GM12878 (cell line): ENCODE measurements around the gene FBN2. TPM values are rescaled to one million over a fixed set of nuclear protein-coding genes. Genes with fewer than 3 reads are reported as not detected.

ENCODE experiments used
- ATAC-seq: fragments of 200-7000 bp; cut with Tn5 transposase; 3 replicates; pipeline ENCODE4 v1.9.1; 2020; ENCODE audit warnings: mild to moderate bottlenecking, moderate library complexity
- BruUV-seq: library from RNA; stranded (reverse); fragments of 400-500 nt; replicated peaks from 2 replicates; lab custom pipeline; 2021; lab: Mats Ljungman, UMichigan
- CTCF ChIA-PET: fragments of 300-600 bp; sonication (Branson Sonifier 250); formaldehyde crosslinking; extraction: SDS; loops from one replicate; lab custom pipeline; 2021; ENCODE audit warnings: inconsistent platforms; lab: Yijun Ruan, JAX
- POLR2A ChIA-PET: fragments of 350-600 bp; formaldehyde crosslinking; extraction: SDS; loops from one replicate; lab custom pipeline; 2021; ENCODE audit warnings: inconsistent platforms; lab: Charles Lee
- RAD21 ChIA-PET: fragments of 300-600 bp; sonication (Branson Sonifier 250); formaldehyde crosslinking; loops from one replicate; lab custom pipeline; 2023; ENCODE audit warnings: antibody characterized with exemption; ENCODE audit not compliant: unreplicated experiment; lab: Charles Lee
- SMC1A ChIA-PET: fragments of 300-600 bp; sonication (Branson Sonifier 250); formaldehyde crosslinking; loops from one replicate; lab custom pipeline; 2023; ENCODE audit not compliant: unreplicated experiment, uncharacterized antibody; lab: Charles Lee
- DNase-seq: peaks from one replicate; pipeline ENCODE4 v3.0.0-alpha.2; 2011; ENCODE audit warnings: low read depth, low spot score
- FAIRE-seq: peaks from 3 replicates; lab custom pipeline; 2011; peaks lifted over from hg19 to GRCh38; lab: Jason Lieb, UNC
- H2AFZ ChIP-seq: 2 replicates; pipeline ENCODE4 v1.6.0; 2011; ENCODE audit warnings: low read depth, low read length, control low read depth; ENCODE audit not compliant: control insufficient read depth
- H3K27ac ChIP-seq: 2 replicates; pipeline ENCODE4 v1.5.1; 2011; ENCODE audit warnings: control low read depth; ENCODE audit not compliant: control insufficient read depth, insufficient read depth
- H3K27me3 ChIP-seq, 2 experiments: replicated peaks in 1 of 2; 2 replicates each; pipeline versions ENCODE4 v1.6.0 to v1.6.1; 2011; ENCODE audit warnings: low read length in 1 of 2; ENCODE audit not compliant: control insufficient read depth in 2 of 2, insufficient read depth in 2 of 2
- H3K36me3 ChIP-seq, 2 experiments: 2 replicates each; pipeline ENCODE4 v1.5.1; 2011; ENCODE audit warnings: low read length in 1 of 2; ENCODE audit not compliant: control insufficient read depth in 2 of 2, insufficient read depth in 2 of 2
- H3K4me1 ChIP-seq: 2 replicates; pipeline ENCODE4 v1.6.1; 2011; ENCODE audit warnings: mild to moderate bottlenecking, low read length, moderate library complexity, mixed read lengths; ENCODE audit not compliant: control insufficient read depth, insufficient read depth
- H3K4me2 ChIP-seq: 2 replicates; pipeline ENCODE4 v1.6.0; 2011; ENCODE audit warnings: control low read depth; ENCODE audit not compliant: control insufficient read depth, insufficient read depth
- H3K4me3 ChIP-seq: fragments of 200-600 bp; sonication (generic); 2 replicates; pipeline ENCODE4 v1.5.1; 2016
- H3K79me2 ChIP-seq: 2 replicates; pipeline ENCODE4 v1.6.0; 2011; ENCODE audit warnings: low read length; ENCODE audit not compliant: control insufficient read depth, insufficient read depth
- H3K9ac ChIP-seq: 2 replicates; pipeline ENCODE4 v1.8.0; 2011; ENCODE audit warnings: low read length, control low read depth, mixed read lengths; ENCODE audit not compliant: control insufficient read depth, insufficient read depth
- H3K9me3 ChIP-seq: replicated peaks from 3 replicates; pipeline ENCODE4 v1.5.1; 2011; ENCODE audit warnings: mild to moderate bottlenecking, low read length; ENCODE audit not compliant: control insufficient read depth, insufficient read depth
- H4K20me1 ChIP-seq: 2 replicates; pipeline ENCODE4 v1.6.0; 2011; ENCODE audit not compliant: control insufficient read depth, insufficient read depth
- CEBPB ChIP-seq, 2 experiments: fragments of 150-350 bp in 1 of 2; IDR thresholded peaks; 2 replicates each; pipeline ENCODE4 v1.6.1; 2012 to 2014; ENCODE audit warnings: low read depth in 2 of 2, low read length in 2 of 2, borderline replicate concordance in 1 of 2, inconsistent platforms in 1 of 2
- DPF2 ChIP-seq: fragments of 450-650 bp; IDR thresholded peaks from 2 replicates; pipeline ENCODE4 v1.6.1; 2017; ENCODE audit warnings: mild to moderate bottlenecking
- EP300 ChIP-seq, 2 experiments: fragments of 150-350 bp in 1 of 2; IDR thresholded peaks; 2 replicates each; pipeline ENCODE4 v1.6.1; 2011 to 2012; ENCODE audit warnings: low read depth in 2 of 2, low read length in 2 of 2, borderline replicate concordance in 1 of 2, improper control_type of control experiment in 1 of 2, inconsistent platforms in 1 of 2; ENCODE audit not compliant: control insufficient read depth in 1 of 2
- GABPA ChIP-seq: IDR thresholded peaks from 2 replicates; pipeline ENCODE4 v1.6.1; 2014; ENCODE audit warnings: antibody characterized with exemption, low read depth, mild to moderate bottlenecking, inconsistent platforms
- GATAD2B ChIP-seq: fragments of 450-650 bp; conservative IDR thresholded peaks from 2 replicates; pipeline ENCODE4 v1.6.1; 2017; ENCODE audit warnings: low read depth, mild to moderate bottlenecking, moderate library complexity
- NR2C2 ChIP-seq: IDR thresholded peaks from 2 replicates; pipeline ENCODE4 v1.6.1; 2011; ENCODE audit warnings: borderline replicate concordance, low read depth; ENCODE audit not compliant: control insufficient read depth, insufficient read length
- NRF1 ChIP-seq: conservative IDR thresholded peaks from 2 replicates; pipeline ENCODE4 v1.6.1; 2011; ENCODE audit warnings: mild to moderate bottlenecking, low read depth, low read length, improper control_type of control experiment
- SMAD1 ChIP-seq: fragments of 450-650 bp; IDR thresholded peaks from 2 replicates; pipeline ENCODE4 v1.6.1; 2018; ENCODE audit warnings: mild to moderate bottlenecking, low read depth; ENCODE audit not compliant: partially characterized antibody
- SMAD5 ChIP-seq: IDR thresholded peaks from 2 replicates; pipeline ENCODE4 v1.6.1; 2016; ENCODE audit warnings: antibody characterized with exemption, low read depth
- ZNF207 ChIP-seq: fragments of 450-650 bp; IDR thresholded peaks from 2 replicates; pipeline ENCODE4 v1.6.1; 2014; ENCODE audit warnings: antibody characterized with exemption, mild to moderate bottlenecking, borderline replicate concordance
- ZNF217 ChIP-seq: fragments of 450-650 bp; IDR thresholded peaks from 2 replicates; pipeline ENCODE4 v1.6.1; 2017; ENCODE audit warnings: antibody characterized with exemption, mild to moderate bottlenecking
- WGBS: methylation state at CpG from one replicate; pipeline ENCODE4 v1.1.6; 2016; ENCODE audit warnings: low lambda C conversion rate; ENCODE audit not compliant: insufficient replicate concordance, insufficient coverage; ENCODE audit errors: missing lambda C conversion rate; 5-methylcytosine and 5-hydroxymethylcytosine counted together
- in situ Hi-C: fragments of 300-500 bp; cut with MboI; formaldehyde crosslinking; loops from 9 replicates; pipeline ENCODE4 v1.14.3; 2018; ENCODE audit warnings: mixed read lengths
- intact Hi-C: fragments of 100-400 bp; cut with micrococcal nuclease; formaldehyde crosslinking; loops from one replicate; pipeline ENCODE4 v1.14.2; 2022; ENCODE audit not compliant: unreplicated experiment
- polyA plus RNA-seq, 11 experiments: library from polyadenylated mRNA; depleted of rRNA in 4 of 11; unstranded in 6 of 11; stranded (reverse) in 5 of 11; fragments of >200 nt; fragmentation: Nextera tagmentation in 4 of 11; fragmentation: Illumina TruSeq in 1 of 11; extraction: Ambion mirVana in 4 of 11; extraction: Trizol in 1 of 11; gene quantifications; 1 replicate in 1 of 11; 2 replicates in 10 of 11; pipeline versions ENCODE4 v1.2.1 to v1.2.3, GENCODE V29; 2011 to 2016; ENCODE audit warnings: inconsistent platforms in 2 of 11, missing spikeins in 2 of 11, low read depth in 1 of 11
- total RNA-seq, 4 experiments: library from RNA; depleted of rRNA in 3 of 4; stranded (reverse); fragments of >200 nt in 3 of 4; fragmentation: Illumina TruSeq in 1 of 4; extraction: Trizol in 1 of 4; gene quantifications; 2 replicates each; pipeline versions ENCODE4 v1.2.1 to v1.2.3, GENCODE V29; 2013 to 2021
- TF ChIP-seq, protein P1 (sequence below): IDR thresholded peaks from 2 replicates; pipeline ENCODE4 v1.6.1; 2012; ENCODE audit warnings: low read depth, low read length, improper control_type of control experiment
- TF ChIP-seq, protein P2 (sequence below): fragments of 150-350 bp; IDR thresholded peaks from 2 replicates; pipeline ENCODE4 v1.6.1; 2014; ENCODE audit warnings: mild to moderate bottlenecking, low read depth, low read length
- TF ChIP-seq, protein P3 (sequence below): fragments of 450-650 bp; IDR thresholded peaks from 2 replicates; pipeline ENCODE4 v1.6.1; 2014; ENCODE audit warnings: mild to moderate bottlenecking

Gene FBN2
- total and polyA plus RNA-seq, 10 of the 15 experiments (the other 5 are each of a cell fraction or from before 2014, with no cell fraction given), result 0.01 to 0.98 (median 0.10) TPM; not detected in 3

DNA sequence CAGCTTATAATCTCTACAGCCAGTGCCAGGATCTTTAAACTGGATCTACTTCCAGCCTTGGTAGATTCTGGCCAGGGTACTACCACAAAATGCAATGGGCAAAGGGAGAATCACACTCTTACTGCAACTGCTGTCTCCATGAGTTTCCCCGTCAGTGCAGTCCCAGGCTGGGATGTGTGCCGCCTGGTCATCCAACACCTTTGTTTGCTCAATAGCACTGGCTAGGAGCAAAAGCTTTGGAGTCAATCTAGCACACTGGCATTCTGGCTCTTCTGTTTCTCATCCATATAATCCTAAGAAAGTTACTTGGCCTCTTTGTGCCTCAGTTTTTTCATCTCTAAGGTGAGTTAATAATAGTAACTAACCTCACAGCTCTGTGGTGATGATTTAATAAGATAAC is 96.9 kb downstream of the FBN2 start:
- no TSS peak for BruUV-seq
- Histone ChIP-seq H3K79me2 (no peaks in the 10 kb centered on the region), H3K27ac (no peak overlapping the region), H4K20me1 (no peaks in the 10 kb centered on the region), H3K9me3 (no peaks in the 10 kb centered on the region), H3K27me3 (no peaks in the 10 kb centered on the region), H3K36me3 (no peaks in the 10 kb centered on the region), H3K4me2 (no peak overlapping the region), H3K4me3 (no peak overlapping the region), H2AFZ (no peak overlapping the region), H3K9ac (no peak overlapping the region), H3K4me1 (no peaks in the 10 kb centered on the region)
- no peak for FAIRE-seq
- no peak for DNase-seq
- intact Hi-C loops (no loop called here), in situ Hi-C loops (no loop called here)
- WGBS, result 93% methylated on average over 2 of the region's 2 CpGs
- ChIA-PET CTCF (interaction anchor here (1.2 to 1.8 kb wide), 2 partner anchors 10 to 16 kb away, joined by 3 to 5 read pairs; no protein-coding TSS in a partner anchor), SMC1A (interaction anchor here (1.0 to 2.1 kb wide), 5 partner anchors 10 to 18 kb away, joined by 3 to 9 read pairs (median 4); no protein-coding TSS in a partner anchor), RAD21 (interaction anchor here (1.4 kb wide), 1 partner anchor 34 kb away, joined by 3 read pairs; no protein-coding TSS in a partner anchor), POLR2A (no interaction called here)
- TF ChIP-seq NRF1 (no peak), GATAD2B (no peak)
- TF ChIP-seq, protein P1, sequence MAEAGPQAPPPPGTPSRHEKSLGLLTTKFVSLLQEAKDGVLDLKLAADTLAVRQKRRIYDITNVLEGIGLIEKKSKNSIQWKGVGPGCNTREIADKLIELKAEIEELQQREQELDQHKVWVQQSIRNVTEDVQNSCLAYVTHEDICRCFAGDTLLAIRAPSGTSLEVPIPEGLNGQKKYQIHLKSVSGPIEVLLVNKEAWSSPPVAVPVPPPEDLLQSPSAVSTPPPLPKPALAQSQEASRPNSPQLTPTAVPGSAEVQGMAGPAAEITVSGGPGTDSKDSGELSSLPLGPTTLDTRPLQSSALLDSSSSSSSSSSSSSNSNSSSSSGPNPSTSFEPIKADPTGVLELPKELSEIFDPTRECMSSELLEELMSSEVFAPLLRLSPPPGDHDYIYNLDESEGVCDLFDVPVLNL, result no peak
- no peak for ATAC-seq

DNA sequence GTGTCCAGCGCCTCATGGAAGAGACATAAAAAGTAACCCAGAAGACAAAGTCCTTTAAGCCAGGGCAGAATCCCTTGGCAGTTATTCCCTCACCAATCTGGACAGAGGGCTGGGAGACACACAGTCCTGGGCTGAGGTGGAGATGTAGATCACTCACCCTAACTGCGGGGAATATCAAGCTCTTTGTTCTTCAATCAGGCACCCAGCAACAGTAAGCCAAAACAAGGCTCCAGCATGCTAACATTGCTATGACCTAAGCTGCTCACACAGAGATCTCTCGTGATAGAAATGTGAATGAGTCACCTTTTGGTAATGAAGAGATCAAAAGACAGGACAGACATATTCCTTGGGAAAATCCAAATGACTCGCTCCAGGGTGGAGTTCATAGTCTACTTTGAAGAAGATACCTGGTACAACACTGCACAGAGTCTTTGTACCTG is 101.3 kb downstream of the FBN2 start:
- Histone ChIP-seq H3K9me3 (no peaks in the 10 kb centered on the region), H4K20me1 (no peaks in the 10 kb centered on the region), H3K9ac (no peak overlapping the region), H3K4me3 (no peak overlapping the region), H2AFZ (no peak overlapping the region), H3K27me3 (no peaks in the 10 kb centered on the region), H3K4me1 (no peaks in the 10 kb centered on the region), H3K27ac (no peak overlapping the region), H3K36me3 (no peaks in the 10 kb centered on the region), H3K79me2 (no peaks in the 10 kb centered on the region), H3K4me2 (no peak overlapping the region)
- ATAC-seq (no peak), DNase-seq (no peak), FAIRE-seq (no peak)
- BruUV-seq, result no TSS peak
- in situ Hi-C loops (no loop called here), intact Hi-C loops (no loop called here)
- CTCF ChIA-PET, result no interaction called here
- 7% methylated on average over 4 of the region's 4 CpGs for WGBS
- POLR2A ChIA-PET, result no interaction called here
- RAD21 ChIA-PET, result no interaction called here
- SMC1A ChIA-PET, result no interaction called here
- TF ChIP-seq, protein P2, sequence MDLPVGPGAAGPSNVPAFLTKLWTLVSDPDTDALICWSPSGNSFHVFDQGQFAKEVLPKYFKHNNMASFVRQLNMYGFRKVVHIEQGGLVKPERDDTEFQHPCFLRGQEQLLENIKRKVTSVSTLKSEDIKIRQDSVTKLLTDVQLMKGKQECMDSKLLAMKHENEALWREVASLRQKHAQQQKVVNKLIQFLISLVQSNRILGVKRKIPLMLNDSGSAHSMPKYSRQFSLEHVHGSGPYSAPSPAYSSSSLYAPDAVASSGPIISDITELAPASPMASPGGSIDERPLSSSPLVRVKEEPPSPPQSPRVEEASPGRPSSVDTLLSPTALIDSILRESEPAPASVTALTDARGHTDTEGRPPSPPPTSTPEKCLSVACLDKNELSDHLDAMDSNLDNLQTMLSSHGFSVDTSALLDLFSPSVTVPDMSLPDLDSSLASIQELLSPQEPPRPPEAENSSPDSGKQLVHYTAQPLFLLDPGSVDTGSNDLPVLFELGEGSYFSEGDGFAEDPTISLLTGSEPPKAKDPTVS, result no peak
- TF ChIP-seq ZNF217 (no peak), EP300 (IDR thresholded peaks at IDR 0.05; ENCODE audit: borderline replicate concordance in 1 of 2, control insufficient read depth in 1 of 2, low read depth in 2 of 2, low read length in 2 of 2) (no peak), CEBPB (IDR thresholded peaks at IDR 0.05; ENCODE audit: borderline replicate concordance in 1 of 2, low read depth in 2 of 2, low read length in 2 of 2) (no peak), SMAD1 (no peak), DPF2 (no peak), NR2C2 (no peak), GABPA (no peak), ZNF207 (no peak), SMAD5 (no peak)
- TF ChIP-seq, protein P3, sequence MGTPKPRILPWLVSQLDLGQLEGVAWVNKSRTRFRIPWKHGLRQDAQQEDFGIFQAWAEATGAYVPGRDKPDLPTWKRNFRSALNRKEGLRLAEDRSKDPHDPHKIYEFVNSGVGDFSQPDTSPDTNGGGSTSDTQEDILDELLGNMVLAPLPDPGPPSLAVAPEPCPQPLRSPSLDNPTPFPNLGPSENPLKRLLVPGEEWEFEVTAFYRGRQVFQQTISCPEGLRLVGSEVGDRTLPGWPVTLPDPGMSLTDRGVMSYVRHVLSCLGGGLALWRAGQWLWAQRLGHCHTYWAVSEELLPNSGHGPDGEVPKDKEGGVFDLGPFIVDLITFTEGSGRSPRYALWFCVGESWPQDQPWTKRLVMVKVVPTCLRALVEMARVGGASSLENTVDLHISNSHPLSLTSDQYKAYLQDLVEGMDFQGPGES, result no peak
